GM12878 (cell line): ENCODE results near the gene SPATA46. TPM values are rescaled to one million over a fixed set of nuclear protein-coding genes. Genes with fewer than 3 reads are reported as not detected.

Experiments
- ATAC-seq: fragments of 200-7000 bp; cut with Tn5 transposase; 3 replicates; pipeline ENCODE4 v1.9.1; 2020; ENCODE audit warnings: mild to moderate bottlenecking, moderate library complexity
- BruUV-seq: library from RNA; stranded (reverse); fragments of 400-500 nt; replicated peaks from 2 replicates; lab custom pipeline; 2021; lab: Mats Ljungman, UMichigan
- CTCF ChIA-PET: fragments of 300-600 bp; sonication (Branson Sonifier 250); formaldehyde crosslinking; extraction: SDS; loops from one replicate; lab custom pipeline; 2021; ENCODE audit warnings: inconsistent platforms; lab: Yijun Ruan, JAX
- POLR2A ChIA-PET: fragments of 350-600 bp; formaldehyde crosslinking; extraction: SDS; loops from one replicate; lab custom pipeline; 2021; ENCODE audit warnings: inconsistent platforms; lab: Charles Lee
- RAD21 ChIA-PET: fragments of 300-600 bp; sonication (Branson Sonifier 250); formaldehyde crosslinking; loops from one replicate; lab custom pipeline; 2023; ENCODE audit warnings: antibody characterized with exemption; ENCODE audit not compliant: unreplicated experiment; lab: Charles Lee
- SMC1A ChIA-PET: fragments of 300-600 bp; sonication (Branson Sonifier 250); formaldehyde crosslinking; loops from one replicate; lab custom pipeline; 2023; ENCODE audit not compliant: unreplicated experiment, uncharacterized antibody; lab: Charles Lee
- DNase-seq: peaks from one replicate; pipeline ENCODE4 v3.0.0-alpha.2; 2011; ENCODE audit warnings: low read depth, low spot score
- FAIRE-seq: peaks from 3 replicates; lab custom pipeline; 2011; peaks lifted over from hg19 to GRCh38; lab: Jason Lieb, UNC
- H2AFZ ChIP-seq: 2 replicates; pipeline ENCODE4 v1.6.0; 2011; ENCODE audit warnings: low read depth, low read length, control low read depth; ENCODE audit not compliant: control insufficient read depth
- H3K27ac ChIP-seq: 2 replicates; pipeline ENCODE4 v1.5.1; 2011; ENCODE audit warnings: control low read depth; ENCODE audit not compliant: control insufficient read depth, insufficient read depth
- H3K27me3 ChIP-seq, 2 experiments: replicated peaks in 1 of 2; 2 replicates each; pipeline versions ENCODE4 v1.6.0 to v1.6.1; 2011; ENCODE audit warnings: low read length in 1 of 2; ENCODE audit not compliant: control insufficient read depth in 2 of 2, insufficient read depth in 2 of 2
- H3K36me3 ChIP-seq, 2 experiments: 2 replicates each; pipeline ENCODE4 v1.5.1; 2011; ENCODE audit warnings: low read length in 1 of 2; ENCODE audit not compliant: control insufficient read depth in 2 of 2, insufficient read depth in 2 of 2
- H3K4me1 ChIP-seq: 2 replicates; pipeline ENCODE4 v1.6.1; 2011; ENCODE audit warnings: mild to moderate bottlenecking, low read length, moderate library complexity, mixed read lengths; ENCODE audit not compliant: control insufficient read depth, insufficient read depth
- H3K4me2 ChIP-seq: 2 replicates; pipeline ENCODE4 v1.6.0; 2011; ENCODE audit warnings: control low read depth; ENCODE audit not compliant: control insufficient read depth, insufficient read depth
- H3K4me3 ChIP-seq: fragments of 200-600 bp; sonication (generic); 2 replicates; pipeline ENCODE4 v1.5.1; 2016
- H3K79me2 ChIP-seq: 2 replicates; pipeline ENCODE4 v1.6.0; 2011; ENCODE audit warnings: low read length; ENCODE audit not compliant: control insufficient read depth, insufficient read depth
- H3K9ac ChIP-seq: 2 replicates; pipeline ENCODE4 v1.8.0; 2011; ENCODE audit warnings: low read length, control low read depth, mixed read lengths; ENCODE audit not compliant: control insufficient read depth, insufficient read depth
- H3K9me3 ChIP-seq: replicated peaks from 3 replicates; pipeline ENCODE4 v1.5.1; 2011; ENCODE audit warnings: mild to moderate bottlenecking, low read length; ENCODE audit not compliant: control insufficient read depth, insufficient read depth
- H4K20me1 ChIP-seq: 2 replicates; pipeline ENCODE4 v1.6.0; 2011; ENCODE audit not compliant: control insufficient read depth, insufficient read depth
- ATF7 ChIP-seq: fragments of 450-650 bp; IDR thresholded peaks from 2 replicates; pipeline ENCODE4 v1.6.1; 2016; ENCODE audit warnings: low read depth, mild to moderate bottlenecking
- CBFB ChIP-seq: IDR thresholded peaks from 2 replicates; pipeline ENCODE4 v1.6.1; 2016; ENCODE audit warnings: antibody characterized with exemption, low read depth
- KDM1A ChIP-seq: fragments of 200-600 bp; sonication (generic); IDR thresholded peaks from 2 replicates; pipeline ENCODE4 v1.6.1; 2016; ENCODE audit warnings: borderline replicate concordance
- MEF2B ChIP-seq: fragments of 450-650 bp; IDR thresholded peaks from 2 replicates; pipeline ENCODE4 v1.6.1; 2018; ENCODE audit warnings: mild to moderate bottlenecking, moderate library complexity; ENCODE audit not compliant: partially characterized antibody, poor library complexity, severe bottlenecking
- NR2C1 ChIP-seq: fragments of 450-650 bp; IDR thresholded peaks from 2 replicates; pipeline ENCODE4 v1.6.1; 2017; ENCODE audit warnings: antibody characterized with exemption, mild to moderate bottlenecking, moderate library complexity
- PAX5 ChIP-seq: IDR thresholded peaks from 2 replicates; pipeline ENCODE4 v1.6.1; 2011; ENCODE audit warnings: low read depth, low read length, borderline replicate concordance
- PML ChIP-seq: IDR thresholded peaks from 2 replicates; pipeline ENCODE4 v1.6.1; 2012; ENCODE audit warnings: low read length, inconsistent platforms
- RB1 ChIP-seq: fragments of 450-650 bp; formaldehyde crosslinking; IDR thresholded peaks from 2 replicates; pipeline ENCODE4 v1.6.1; 2017; ENCODE audit warnings: mild to moderate bottlenecking, borderline replicate concordance
- SMC3 ChIP-seq: IDR thresholded peaks from 2 replicates; pipeline ENCODE4 v1.6.1; 2011; ENCODE audit warnings: low read length, improper control_type of control experiment, borderline replicate concordance
- SUZ12 ChIP-seq: fragments of 200-600 bp; sonication (generic); IDR thresholded peaks from one replicate; pipeline ENCODE4 v1.6.1; 2018; ENCODE audit warnings: antibody characterized with exemption, mild to moderate bottlenecking; ENCODE audit not compliant: unreplicated experiment
- ZNF274 ChIP-seq: IDR thresholded peaks from one replicate; pipeline ENCODE4 v1.8.0; 2011; ENCODE audit not compliant: insufficient read length, insufficient read depth
- ZNF622 ChIP-seq: fragments of 450-650 bp; IDR thresholded peaks from 2 replicates; pipeline ENCODE4 v1.6.1; 2017; ENCODE audit warnings: mild to moderate bottlenecking, inconsistent platforms
- WGBS: methylation state at CpG from one replicate; pipeline ENCODE4 v1.1.6; 2016; ENCODE audit warnings: low lambda C conversion rate; ENCODE audit not compliant: insufficient replicate concordance, insufficient coverage; ENCODE audit errors: missing lambda C conversion rate; 5-methylcytosine and 5-hydroxymethylcytosine counted together
- in situ Hi-C: fragments of 300-500 bp; cut with MboI; formaldehyde crosslinking; loops from 9 replicates; pipeline ENCODE4 v1.14.3; 2018; ENCODE audit warnings: mixed read lengths
- intact Hi-C: fragments of 100-400 bp; cut with micrococcal nuclease; formaldehyde crosslinking; loops from one replicate; pipeline ENCODE4 v1.14.2; 2022; ENCODE audit not compliant: unreplicated experiment
- microRNA counts: library from miRNA; unstranded; fragments of <30 nt; microRNA quantifications from one replicate; lab custom pipeline; 2016
- microRNA-seq: library from miRNA; unstranded; fragments of <30 nt; microRNA quantifications from one replicate; pipeline ENCODE4, GENCODE V29; 2018
- polyA plus RNA-seq, 11 experiments: library from polyadenylated mRNA; depleted of rRNA in 4 of 11; unstranded in 6 of 11; stranded (reverse) in 5 of 11; fragments of >200 nt; fragmentation: Nextera tagmentation in 4 of 11; fragmentation: Illumina TruSeq in 1 of 11; extraction: Ambion mirVana in 4 of 11; extraction: Trizol in 1 of 11; gene quantifications; 1 replicate in 1 of 11; 2 replicates in 10 of 11; pipeline versions ENCODE4 v1.2.1 to v1.2.3, GENCODE V29; 2011 to 2016; ENCODE audit warnings: inconsistent platforms in 2 of 11, missing spikeins in 2 of 11, low read depth in 1 of 11
- small RNA-seq: library from RNA; depleted of rRNA; stranded (forward); fragments of <200 nt; gene quantifications from one replicate; pipeline ENCODE3, GENCODE V24; 2014
- total RNA-seq, 4 experiments: library from RNA; depleted of rRNA in 3 of 4; stranded (reverse); fragments of >200 nt in 3 of 4; fragmentation: Illumina TruSeq in 1 of 4; extraction: Trizol in 1 of 4; gene quantifications; 2 replicates each; pipeline versions ENCODE4 v1.2.1 to v1.2.3, GENCODE V29; 2013 to 2021

SPATA46 gene
- total and polyA plus RNA-seq, 10 of the 15 experiments (the other 5 are each of a cell fraction or from before 2014, with no cell fraction given): not detected

- SMC1A ChIA-PET: no interaction called here
- intact Hi-C loops: no loop called here
- POLR2A ChIA-PET: no interaction called here
- Histone ChIP-seq H3K27me3 (peaks cover 0 to 3% of the 10 kb centered on the region in 2 experiments; a peak in 2 of 4 replicates), H3K4me3 (no peak overlapping the region), H3K36me3 (no peaks in the 10 kb centered on the region), H3K4me2 (no peak overlapping the region), H3K79me2 (no peaks in the 10 kb centered on the region), H4K20me1 (no peaks in the 10 kb centered on the region), H3K4me1 (no peaks in the 10 kb centered on the region), H3K9me3 (no peaks in the 10 kb centered on the region), H2AFZ (no peak overlapping the region), H3K9ac (no peak overlapping the region), H3K27ac (no peak overlapping the region)
- BruUV-seq: no TSS peak
- TF ChIP-seq SMC3: no peak
- TF ChIP-seq ATF7: no peak
- TF ChIP-seq MEF2B: no peak
- no peak for TF ChIP-seq ZNF274
- TF ChIP-seq PML: no peak
- TF ChIP-seq RB1: no peak
- no peak for TF ChIP-seq CBFB
- no peak for TF ChIP-seq SUZ12
- TF ChIP-seq ZNF622: no peak
- no peak for TF ChIP-seq KDM1A
- TF ChIP-seq NR2C1: no peak
- no peak for TF ChIP-seq PAX5
- RAD21 ChIA-PET: no interaction called here
- ATAC-seq (no peak), FAIRE-seq (no peak), DNase-seq (no peak)
- CTCF ChIA-PET: interaction anchor here (0.7 kb wide), 1 partner anchor 92 kb away, joined by 3 read pairs; no protein-coding TSS in a partner anchor
- 0% methylated on average over 2 of the region's 2 CpGs for WGBS
- in situ Hi-C loops: no loop called here
Observed at GRCh38 chr1:162324396-162324795, 52.3 kb downstream of the SPATA46 start.

MicroRNA genes within 50 kb of the gene (microRNA counts, 767-probe panel; counts per million panel counts)
- 55.3 counts per million for microRNA hsa-miR-556-3p (lab: Ali Mortazavi, UCI)
- microRNA hsa-miR-556-5p (lab: Ali Mortazavi, UCI): 55.3 counts per million

Small RNA genes lying within 50 kb of the gene (microRNA-seq; reads per million reads assigned to microRNA genes)
- 0.75 reads per million for gene MIR556

Small RNA genes lying within 50 kb of the gene (small RNA-seq; reads per million reads assigned to genes)
- not detected for gene MIR556
- gene RNA5SP61: not detected

Other genes starting within 250 kb of the SPATA46 start
- not detected in 2 replicates for gene C1orf226, start 4.9 kb upstream of the SPATA46 start, total RNA-seq (2014; rRNA removed)
- not detected in 2 replicates for gene C1orf226, start 4.9 kb upstream of the SPATA46 start, total RNA-seq (2014; rRNA removed; fragmentation: Illumina TruSeq; extraction: Trizol)
- gene C1orf226, start 4.9 kb upstream of the SPATA46 start, total RNA-seq (2021): not detected in 2 replicates
- not detected in 2 replicates for gene C1orf226, start 4.9 kb upstream of the SPATA46 start, polyA plus RNA-seq (2011; rRNA removed)
- not detected in 2 replicates for gene C1orf226, start 4.9 kb upstream of the SPATA46 start, polyA plus RNA-seq (2014; fragmentation: Illumina TruSeq; extraction: Trizol)
- not detected for gene C1orf226, start 4.9 kb upstream of the SPATA46 start, polyA plus RNA-seq (2014; fragmentation: Nextera tagmentation; extraction: Ambion mirVana)
- gene C1orf226, start 4.9 kb upstream of the SPATA46 start, polyA plus RNA-seq (2014; rRNA removed): not detected in 2 replicates
- gene C1orf226, start 4.9 kb upstream of the SPATA46 start, polyA plus RNA-seq (2016; fragmentation: Nextera tagmentation; extraction: Ambion mirVana): not detected
- not detected in 2 replicates for gene SH2D1B, start 35.3 kb upstream of the SPATA46 start, total RNA-seq (2014; rRNA removed)
- not detected in 2 replicates for gene SH2D1B, start 35.3 kb upstream of the SPATA46 start, total RNA-seq (2014; rRNA removed; fragmentation: Illumina TruSeq; extraction: Trizol)
- gene SH2D1B, start 35.3 kb upstream of the SPATA46 start, total RNA-seq (2021): not detected in 2 replicates
- 0.18 and 0.20 TPM in 2 replicates for gene SH2D1B, start 35.3 kb upstream of the SPATA46 start, polyA plus RNA-seq (2011; rRNA removed)
- gene SH2D1B, start 35.3 kb upstream of the SPATA46 start, polyA plus RNA-seq (2014; fragmentation: Illumina TruSeq; extraction: Trizol): 0.08 TPM in 1 of 2 replicates, not detected in the other
- gene SH2D1B, start 35.3 kb upstream of the SPATA46 start, polyA plus RNA-seq (2014; fragmentation: Nextera tagmentation; extraction: Ambion mirVana): not detected
- gene SH2D1B, start 35.3 kb upstream of the SPATA46 start, polyA plus RNA-seq (2014; rRNA removed): not detected in 2 replicates
- gene SH2D1B, start 35.3 kb upstream of the SPATA46 start, polyA plus RNA-seq (2016; fragmentation: Nextera tagmentation; extraction: Ambion mirVana): not detected
- gene UHMK1, start 121.0 kb upstream of the SPATA46 start, total RNA-seq (2014; rRNA removed): 37.2 and 48.3 TPM in 2 replicates
- 42.4 and 43.3 TPM in 2 replicates for gene UHMK1, start 121.0 kb upstream of the SPATA46 start, total RNA-seq (2014; rRNA removed; fragmentation: Illumina TruSeq; extraction: Trizol)
- gene UHMK1, start 121.0 kb upstream of the SPATA46 start, total RNA-seq (2021): 30.3 and 31.8 TPM in 2 replicates
- 52.7 and 83.5 TPM in 2 replicates for gene UHMK1, start 121.0 kb upstream of the SPATA46 start, polyA plus RNA-seq (2011; rRNA removed)
- 28.2 and 36.4 TPM in 2 replicates for gene UHMK1, start 121.0 kb upstream of the SPATA46 start, polyA plus RNA-seq (2014; fragmentation: Illumina TruSeq; extraction: Trizol)
- 10 to 100 TPM in 1 of 2 experiments, 1 to 10 TPM in 1; 5.7 to 12.9 TPM for gene UHMK1, start 121.0 kb upstream of the SPATA46 start, polyA plus RNA-seq (2014; fragmentation: Nextera tagmentation; extraction: Ambion mirVana)
- 16.4 and 18.9 TPM in 2 replicates for gene UHMK1, start 121.0 kb upstream of the SPATA46 start, polyA plus RNA-seq (2014; rRNA removed)
- 10 to 100 TPM; 20.0 to 28.4 TPM for gene UHMK1, start 121.0 kb upstream of the SPATA46 start, polyA plus RNA-seq (2016; fragmentation: Nextera tagmentation; extraction: Ambion mirVana)
- 32.5 and 41.1 TPM in 2 replicates for gene UAP1, start 184.9 kb upstream of the SPATA46 start, total RNA-seq (2014; rRNA removed)
- 39.8 and 42.0 TPM in 2 replicates for gene UAP1, start 184.9 kb upstream of the SPATA46 start, total RNA-seq (2014; rRNA removed; fragmentation: Illumina TruSeq; extraction: Trizol)
- 29.0 and 30.2 TPM in 2 replicates for gene UAP1, start 184.9 kb upstream of the SPATA46 start, total RNA-seq (2021)
- gene UAP1, start 184.9 kb upstream of the SPATA46 start, polyA plus RNA-seq (2011; rRNA removed): 19.9 and 31.2 TPM in 2 replicates
- 32.3 and 35.2 TPM in 2 replicates for gene UAP1, start 184.9 kb upstream of the SPATA46 start, polyA plus RNA-seq (2014; fragmentation: Illumina TruSeq; extraction: Trizol)
- gene UAP1, start 184.9 kb upstream of the SPATA46 start, polyA plus RNA-seq (2014; fragmentation: Nextera tagmentation; extraction: Ambion mirVana): 10 to 100 TPM; 19.2 to 20.8 TPM
- gene UAP1, start 184.9 kb upstream of the SPATA46 start, polyA plus RNA-seq (2014; rRNA removed): 20.9 and 26.0 TPM in 2 replicates
- 10 to 100 TPM; 40.2 to 43.0 TPM for gene UAP1, start 184.9 kb upstream of the SPATA46 start, polyA plus RNA-seq (2016; fragmentation: Nextera tagmentation; extraction: Ambion mirVana)